HL-60 (cell line): ENCODE measurements around the gene SS18.

Source experiments
- CTCF ChIP-seq: IDR thresholded peaks from one replicate; pipeline ENCODE4 v1.5.1; 2011; ENCODE audit warnings: low read length, control low read depth, inconsistent platforms; ENCODE audit not compliant: insufficient read depth
- GABPA ChIP-seq: IDR thresholded peaks from 2 replicates; pipeline ENCODE4 v1.6.1; 2012; ENCODE audit warnings: low read depth
- POLR2AphosphoS5 ChIP-seq: IDR thresholded peaks from 2 replicates; pipeline ENCODE4 v1.6.1; 2012; ENCODE audit warnings: low read depth
- SPI1 ChIP-seq: IDR thresholded peaks from 2 replicates; pipeline ENCODE4 v1.6.1; 2012; ENCODE audit warnings: low read depth, mild to moderate bottlenecking, borderline replicate concordance
- TF ChIP-seq, protein P1 (sequence below): IDR thresholded peaks from 2 replicates; pipeline ENCODE4 v1.6.1; 2012; ENCODE audit warnings: low read depth; ENCODE audit not compliant: insufficient replicate concordance

GRCh38 chr18:25979369-25980040 lies 110.9 kb downstream of the SS18 start:
- TF ChIP-seq CTCF (no peak), POLR2AphosphoS5 (no peak), SPI1 (no peak), GABPA (no peak)
- TF ChIP-seq, protein P1, sequence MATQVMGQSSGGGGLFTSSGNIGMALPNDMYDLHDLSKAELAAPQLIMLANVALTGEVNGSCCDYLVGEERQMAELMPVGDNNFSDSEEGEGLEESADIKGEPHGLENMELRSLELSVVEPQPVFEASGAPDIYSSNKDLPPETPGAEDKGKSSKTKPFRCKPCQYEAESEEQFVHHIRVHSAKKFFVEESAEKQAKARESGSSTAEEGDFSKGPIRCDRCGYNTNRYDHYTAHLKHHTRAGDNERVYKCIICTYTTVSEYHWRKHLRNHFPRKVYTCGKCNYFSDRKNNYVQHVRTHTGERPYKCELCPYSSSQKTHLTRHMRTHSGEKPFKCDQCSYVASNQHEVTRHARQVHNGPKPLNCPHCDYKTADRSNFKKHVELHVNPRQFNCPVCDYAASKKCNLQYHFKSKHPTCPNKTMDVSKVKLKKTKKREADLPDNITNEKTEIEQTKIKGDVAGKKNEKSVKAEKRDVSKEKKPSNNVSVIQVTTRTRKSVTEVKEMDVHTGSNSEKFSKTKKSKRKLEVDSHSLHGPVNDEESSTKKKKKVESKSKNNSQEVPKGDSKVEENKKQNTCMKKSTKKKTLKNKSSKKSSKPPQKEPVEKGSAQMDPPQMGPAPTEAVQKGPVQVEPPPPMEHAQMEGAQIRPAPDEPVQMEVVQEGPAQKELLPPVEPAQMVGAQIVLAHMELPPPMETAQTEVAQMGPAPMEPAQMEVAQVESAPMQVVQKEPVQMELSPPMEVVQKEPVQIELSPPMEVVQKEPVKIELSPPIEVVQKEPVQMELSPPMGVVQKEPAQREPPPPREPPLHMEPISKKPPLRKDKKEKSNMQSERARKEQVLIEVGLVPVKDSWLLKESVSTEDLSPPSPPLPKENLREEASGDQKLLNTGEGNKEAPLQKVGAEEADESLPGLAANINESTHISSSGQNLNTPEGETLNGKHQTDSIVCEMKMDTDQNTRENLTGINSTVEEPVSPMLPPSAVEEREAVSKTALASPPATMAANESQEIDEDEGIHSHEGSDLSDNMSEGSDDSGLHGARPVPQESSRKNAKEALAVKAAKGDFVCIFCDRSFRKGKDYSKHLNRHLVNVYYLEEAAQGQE: no peak
